A549 treated with CORT108297 at 1 μM for 4 hours (cell line): ENCODE measurements around the gene MID2. TPM values are rescaled to one million over a fixed set of nuclear protein-coding genes. Genes with fewer than 3 reads are reported as not detected.

Source experiments
- total RNA-seq: library from RNA; stranded (reverse); fragments of 200-300 nt; extraction: Qiagen RNA extraction; gene quantifications from 5 replicates; pipeline ENCODE4 v1.2.3, GENCODE V29; 2022

MID2 gene, protein sequence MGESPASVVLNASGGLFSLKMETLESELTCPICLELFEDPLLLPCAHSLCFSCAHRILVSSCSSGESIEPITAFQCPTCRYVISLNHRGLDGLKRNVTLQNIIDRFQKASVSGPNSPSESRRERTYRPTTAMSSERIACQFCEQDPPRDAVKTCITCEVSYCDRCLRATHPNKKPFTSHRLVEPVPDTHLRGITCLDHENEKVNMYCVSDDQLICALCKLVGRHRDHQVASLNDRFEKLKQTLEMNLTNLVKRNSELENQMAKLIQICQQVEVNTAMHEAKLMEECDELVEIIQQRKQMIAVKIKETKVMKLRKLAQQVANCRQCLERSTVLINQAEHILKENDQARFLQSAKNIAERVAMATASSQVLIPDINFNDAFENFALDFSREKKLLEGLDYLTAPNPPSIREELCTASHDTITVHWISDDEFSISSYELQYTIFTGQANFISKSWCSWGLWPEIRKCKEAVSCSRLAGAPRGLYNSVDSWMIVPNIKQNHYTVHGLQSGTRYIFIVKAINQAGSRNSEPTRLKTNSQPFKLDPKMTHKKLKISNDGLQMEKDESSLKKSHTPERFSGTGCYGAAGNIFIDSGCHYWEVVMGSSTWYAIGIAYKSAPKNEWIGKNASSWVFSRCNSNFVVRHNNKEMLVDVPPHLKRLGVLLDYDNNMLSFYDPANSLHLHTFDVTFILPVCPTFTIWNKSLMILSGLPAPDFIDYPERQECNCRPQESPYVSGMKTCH
- total RNA-seq, result 5.5 to 8.6 TPM (median 7.3 TPM) in 5 replicates

DNA sequence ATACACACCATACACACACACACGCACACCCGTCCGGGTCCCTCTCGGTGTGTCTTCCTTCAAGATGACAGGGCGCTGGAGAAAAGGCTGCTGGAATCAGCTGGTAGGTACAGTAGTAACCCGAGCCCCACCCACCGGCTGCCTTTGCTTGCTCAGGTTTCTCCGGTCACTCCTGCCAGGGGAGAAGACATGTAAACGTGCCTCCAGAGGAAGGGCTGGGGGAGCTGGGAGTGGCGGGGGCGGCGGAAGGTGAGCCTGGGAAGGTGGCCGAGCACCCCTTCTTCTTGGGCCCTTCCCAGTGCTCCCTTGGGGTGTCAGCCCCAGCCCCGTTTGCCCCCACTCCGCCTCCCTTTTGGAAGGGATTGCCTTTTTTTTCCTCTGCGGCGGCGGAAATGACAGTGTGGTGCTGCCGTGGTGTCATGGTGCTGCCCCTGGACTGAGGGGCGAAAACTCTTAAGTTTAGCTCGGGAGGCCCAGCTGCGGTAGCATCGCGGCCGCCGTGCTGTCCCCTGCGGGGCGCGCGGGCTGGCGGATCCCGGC is at the start of gene MID2:
TSS of gene MID2 (plus strand) at position 169 of the 540 bp plus-strand sequence. CDS start 561 bp downstream, outside the sequence.

DNA sequence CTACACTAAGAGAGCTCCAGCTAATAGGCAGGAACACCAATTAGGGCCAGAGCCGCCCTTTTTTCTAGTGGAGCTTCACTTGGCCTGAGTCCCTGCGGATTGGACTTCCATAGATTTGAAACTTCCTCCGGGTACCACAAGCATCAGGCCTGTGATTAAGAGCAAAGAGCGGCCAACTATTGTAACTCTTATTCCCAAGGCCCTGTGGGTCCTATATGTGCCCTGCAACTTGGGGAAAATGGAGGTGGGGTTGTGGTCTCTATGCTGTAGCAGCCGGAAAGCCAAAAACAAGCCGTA is 48.2 kb upstream of the MID2 start, which contains the start of gene NCBP2L:
TSS of gene NCBP2L (plus strand) at position 198 of the 297 bp plus-strand sequence. CDS start 16,488 bp downstream, outside the sequence.

Other genes with a start within 250 kb of the MID2 start
- 94.1 to 112 TPM (median 99.0 TPM) in 5 replicates for gene PRPS1, start 197.4 kb upstream of the MID2 start, total RNA-seq
- gene TSC22D3, start 50.1 kb upstream of the MID2 start, total RNA-seq, result 39.0 to 47.2 TPM (median 42.7 TPM) in 5 replicates
- gene NCBP2L, start 48.1 kb upstream of the MID2 start, total RNA-seq, result not detected in 5 replicates
- not detected in 5 replicates for gene TEX13B, start 156.5 kb downstream of the MID2 start, total RNA-seq
- 0.10 to 0.43 TPM (median 0.24 TPM) in 5 replicates for gene VSIG1, start 219.2 kb downstream of the MID2 start, total RNA-seq